NCI-H2196 treated with DMSO at 0.1 percent for 48 hours (cell line): ENCODE measurements around the gene ABCC5.

Experiments used
- DNase-seq: peaks from one replicate; lab custom pipeline; 2025; ENCODE audit not compliant: unreplicated experiment; lab: John Stamatoyannopoulos, UW

The ABCC5 gene

GRCh38 chr3:183981990-183982644 lies 35.6 kb downstream of the ABCC5 start:
- no peak for DNase-seq

GRCh38 chr3:183980403-183980802 lies 37.3 kb downstream of the ABCC5 start:
- DNase-seq = no peak

- no peak for DNase-seq
Observed at GRCh38 chr3:183975981-183976662, 41.6 kb downstream of the ABCC5 start.

GRCh38 chr3:183968666-183969245 lies 48.9 kb downstream of the ABCC5 start:
- DNase-seq = no peak

GRCh38 chr3:183967693-183968092 lies 50.0 kb downstream of the ABCC5 start:
- DNase-seq = no peak

GRCh38 chr3:183966361-183966791 lies 51.3 kb downstream of the ABCC5 start:
- no peak for DNase-seq

- no peak for DNase-seq
Observed at GRCh38 chr3:183962807-183963206, 54.9 kb downstream of the ABCC5 start.

GRCh38 chr3:183959214-183959613 lies 58.5 kb downstream of the ABCC5 start:
- no peak for DNase-seq

- DNase-seq = no peak
Observed at GRCh38 chr3:183958775-183959174, 58.9 kb downstream of the ABCC5 start.

- no peak for DNase-seq
Observed at GRCh38 chr3:183958226-183958625, 59.5 kb downstream of the ABCC5 start.

GRCh38 chr3:183954875-183955274 lies 62.8 kb downstream of the ABCC5 start:
- DNase-seq = no peak

- no peak for DNase-seq
Observed at GRCh38 chr3:183953471-183954070, 64.1 kb downstream of the ABCC5 start.

GRCh38 chr3:183951459-183951858 lies 66.2 kb downstream of the ABCC5 start:
- DNase-seq = no peak

GRCh38 chr3:183949690-183950089 lies 68.0 kb downstream of the ABCC5 start:
- no peak for DNase-seq

GRCh38 chr3:183946037-183946436 lies 71.6 kb downstream of the ABCC5 start:
- DNase-seq = no peak

- no peak for DNase-seq
Observed at GRCh38 chr3:183944775-183945174, 72.9 kb downstream of the ABCC5 start.

GRCh38 chr3:183943739-183944138 lies 73.9 kb downstream of the ABCC5 start:
- no peak for DNase-seq

- DNase-seq = no peak
Observed at GRCh38 chr3:183941216-183941615, 76.5 kb downstream of the ABCC5 start.

GRCh38 chr3:183937601-183938286 lies 79.9 kb downstream of the ABCC5 start:
- no peak for DNase-seq

GRCh38 chr3:183933160-183933559 lies 84.5 kb downstream of the ABCC5 start:
- no peak for DNase-seq

- DNase-seq = no peak
Observed at GRCh38 chr3:183931881-183932280, 85.8 kb downstream of the ABCC5 start.
